ENCODE measurements around the gene PTN.

DNA sequence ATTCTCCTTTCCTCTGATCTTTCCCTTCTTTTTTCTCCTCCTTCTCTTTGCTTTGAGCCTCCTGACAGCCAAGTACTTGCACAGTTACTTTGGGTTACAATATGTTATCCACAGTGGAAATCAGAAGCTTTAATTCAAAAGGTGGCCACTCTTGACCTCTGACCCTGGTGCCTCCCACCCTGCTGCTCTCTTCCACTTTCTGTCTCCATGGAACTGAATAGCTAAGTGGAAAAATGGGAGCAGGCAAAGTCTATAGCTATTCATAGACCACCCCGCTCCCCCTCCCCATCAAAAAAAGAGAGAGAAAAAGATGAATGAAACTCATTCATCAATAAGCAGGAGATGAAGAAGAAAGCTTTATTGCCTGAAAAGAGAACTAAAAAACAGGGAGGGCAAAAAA, 39.4 kb downstream of the PTN start:
- no peak for TF ChIP-seq GATA2 (IDR thresholded peaks at IDR 0.05; ENCODE audit: low read depth, low read length)
- TF ChIP-seq GATA3 (IDR thresholded peaks at IDR 0.05; ENCODE audit: low read depth, low read length): no peak
